Stomach (tissue), 9 donors: ENCODE data around the gene FBXW7. TPM values are rescaled to one million over a fixed set of nuclear protein-coding genes. Genes with fewer than 3 reads are reported as not detected.

Experiments used
- DNase-seq, 2 donors: peaks; one replicate each; pipeline versions ENCODE4 v3.0.0 to v3.0.0-alpha.2; 2013 to 2019
- H3K27ac ChIP-seq, 5 donors: fragments of 200-600 bp in 4 of 5; sonication (generic) in 4 of 5; one replicate each; pipeline ENCODE4 v1.5.1; 2013 to 2019; ENCODE audit warnings: mild to moderate bottlenecking in 1 of 5, moderate library complexity in 1 of 5
- H3K27me3 ChIP-seq, 3 donors: fragments of 200-600 bp; sonication (generic); one replicate each; pipeline ENCODE4 v1.5.1; 2017 to 2019; ENCODE audit warnings: mixed run types in 1 of 3
- H3K36me3 ChIP-seq, 4 donors: fragments of 200-600 bp; sonication (generic); 1 replicate in 3 of 4; 2 replicates in 1 of 4; pipeline ENCODE4 v1.5.1; 2016 to 2019
- H3K4me1 ChIP-seq, 4 donors: fragments of 200-600 bp; sonication (generic); one replicate each; pipeline ENCODE4 v1.5.1; 2016 to 2019
- H3K4me3 ChIP-seq, 4 donors: fragments of 200-600 bp; sonication (generic) in 3 of 4; one replicate each; pipeline ENCODE4 v1.5.1; 2016 to 2019; ENCODE audit warnings: mild to moderate bottlenecking in 1 of 4
- H3K9me3 ChIP-seq, 4 donors: fragments of 200-600 bp; sonication (generic); one replicate each; pipeline ENCODE4 v1.5.1; 2016 to 2019
- CTCF ChIP-seq, 7 experiments: fragments of 450-650 bp in 4 of 7; fragments of 200-600 bp in 3 of 7; sonication (generic) in 3 of 7; IDR thresholded peaks; one replicate each; pipeline ENCODE4 v1.5.1; 2016 to 2019; ENCODE audit warnings: antibody characterized with exemption in 7 of 7, control low read depth in 2 of 7, mild to moderate bottlenecking in 1 of 7
- EP300 ChIP-seq: sonication (generic); formaldehyde crosslinking; IDR thresholded peaks from one replicate; pipeline ENCODE4 v1.6.1; 2017; ENCODE audit warnings: antibody characterized with exemption
- POLR2A ChIP-seq, 4 donors: fragments of 450-650 bp; IDR thresholded peaks; one replicate each; pipeline ENCODE4 v1.6.1; 2016; ENCODE audit warnings: antibody characterized with exemption in 4 of 4, control low read depth in 2 of 4, mild to moderate bottlenecking in 1 of 4, moderate library complexity in 1 of 4
- POLR2AphosphoS5 ChIP-seq, 3 donors: sonication (generic); formaldehyde crosslinking; IDR thresholded peaks; one replicate each; pipeline ENCODE4 v1.6.1; 2016; ENCODE audit warnings: antibody characterized with exemption in 3 of 3
- WGBS, 5 donors: extraction: QIAGEN DNeasy Blood & Tissue Kit in 3 of 5; methylation state at CpG; one replicate each; pipeline versions ENCODE4 v1.1.5 to v1.1.7; 2013 to 2018; 5-methylcytosine and 5-hydroxymethylcytosine counted together
- intact Hi-C: fragments of 100-400 bp; cut with DNase I; formaldehyde crosslinking; loops from one replicate; pipeline ENCODE4 v1.15.1; 2023; ENCODE audit warnings: low total_unique reads
- polyA plus RNA-seq, 3 donors: library from polyadenylated mRNA; stranded (reverse); fragments of 200-250 nt; gene quantifications; one replicate each; pipeline ENCODE4 v1.2.3, GENCODE V29; 2013
- total RNA-seq, 5 donors: library from RNA; depleted of rRNA; stranded (reverse); fragments of >200 nt; gene quantifications; one replicate each; pipeline versions ENCODE4 v1.1.0 to v1.2.3, GENCODE V29; 2014 to 2016
- donor health status: healthy with polysubstance abuse.
- donor health status: Bipolar disorder and iron deficiency.
- donor health status: healthy.

Gene FBXW7
- total and polyA plus RNA-seq, 8 donors: 8.7 to 119 (median 25.1) TPM

GRCh38 chr4:152514356-152514755, 21.5 kb downstream of the FBXW7 start:
- no peak for TF ChIP-seq POLR2A (IDR thresholded peaks at IDR 0.05)
- no peak for TF ChIP-seq EP300
- no peak for TF ChIP-seq POLR2AphosphoS5 (IDR thresholded peaks at IDR 0.05)
- TF ChIP-seq CTCF (IDR thresholded peaks at IDR 0.05): no peak
- intact Hi-C loops: no loop called here
- H3K27ac ChIP-seq: no peak overlapping the region
- H3K36me3 ChIP-seq: no peaks in the 10 kb centered on the region
- no peak for DNase-seq
- H3K4me1 ChIP-seq: peaks cover 0 to 31% (median 10%) of the 10 kb centered on the region in 4 donors
- no peaks in the 10 kb centered on the region for H3K9me3 ChIP-seq
- no peak overlapping the region for H3K4me3 ChIP-seq
- H3K27me3 ChIP-seq: no peaks in the 10 kb centered on the region

GRCh38 chr4:152513078-152513477, 22.8 kb downstream of the FBXW7 start:
- intact Hi-C loops: no loop called here
- 93 to 94% (median 94%) methylated on average over 7 of the region's 7 CpGs for WGBS, 5 donors
- no peaks in the 10 kb centered on the region for H3K27me3 ChIP-seq
- DNase-seq: no peak
- H3K9me3 ChIP-seq: no peaks in the 10 kb centered on the region
- H3K4me1 ChIP-seq: peaks cover 0 to 31% (median 10%) of the 10 kb centered on the region in 4 donors
- TF ChIP-seq EP300 (no peak), POLR2AphosphoS5 (IDR thresholded peaks at IDR 0.05) (no peak), CTCF (IDR thresholded peaks at IDR 0.05) (no peak), POLR2A (IDR thresholded peaks at IDR 0.05) (no peak)
- no peaks in the 10 kb centered on the region for H3K36me3 ChIP-seq
- H3K4me3 ChIP-seq: no peak overlapping the region
- H3K27ac ChIP-seq: no peak overlapping the region

GRCh38 chr4:152512483-152512882, 23.4 kb downstream of the FBXW7 start:
- Histone ChIP-seq H3K36me3 (peaks cover 0 to 4% (median 0%) of the 10 kb centered on the region in 4 donors), H3K4me1 (peaks cover 0 to 25% (median 10%) of the 10 kb centered on the region in 4 donors), H3K9me3 (no peaks in the 10 kb centered on the region), H3K27ac (no peak overlapping the region), H3K27me3 (no peaks in the 10 kb centered on the region), H3K4me3 (no peak overlapping the region)
- TF ChIP-seq POLR2AphosphoS5 (IDR thresholded peaks at IDR 0.05) (no peak), POLR2A (IDR thresholded peaks at IDR 0.05) (no peak), EP300 (no peak), CTCF (IDR thresholded peaks at IDR 0.05) (no peak)
- 79 to 94% (median 90%) methylated on average over 5 of the region's 5 CpGs for WGBS, 5 donors
- intact Hi-C loops: no loop called here
- DNase-seq: no peak

GRCh38 chr4:152510349-152511147, 25.3 kb downstream of the FBXW7 start:
- H3K27ac ChIP-seq: peak overlapping the region in 1 of 5 donors; percentile 1
- DNase-seq: no peak
- 76 to 86% (median 80%) methylated on average over 7 of the region's 7 CpGs for WGBS, 5 donors
- no peak overlapping the region for H3K4me3 ChIP-seq
- intact Hi-C loops: no loop called here
- H3K4me1 ChIP-seq: peaks cover 0 to 14% (median 6%) of the 10 kb centered on the region in 4 donors
- H3K36me3 ChIP-seq: peaks cover 0 to 10% (median 0%) of the 10 kb centered on the region in 4 donors
- H3K9me3 ChIP-seq: no peaks in the 10 kb centered on the region
- no peak for TF ChIP-seq CTCF (IDR thresholded peaks at IDR 0.05)
- no peak for TF ChIP-seq POLR2A (IDR thresholded peaks at IDR 0.05)
- no peak for TF ChIP-seq POLR2AphosphoS5 (IDR thresholded peaks at IDR 0.05)
- TF ChIP-seq EP300: no peak
- no peaks in the 10 kb centered on the region for H3K27me3 ChIP-seq
